T follicular helper cell (primary cell): ENCODE data around the gene CRYZL1.
A peak's percentile ranks its signal among the peaks of the same experiment; 100 is the strongest.
"Not testable (repeated sequence)": the region's sequence is repeated elsewhere in the genome, so short reads cannot be mapped to it uniquely, and the experiment has no call there.

Experiments
- DNase-seq: peaks from one replicate; pipeline ENCODE4 v3.0.0-alpha.2; 2020; ENCODE audit warnings: low read depth
- total RNA-seq, 2 experiments: gene quantifications; one replicate each; lab custom pipeline; 2026; lab: John Stamatoyannopoulos, UW

Gene CRYZL1
- total RNA-seq: 14.2 to 32.5 reads per million in 2 experiments

- peak; percentile 100 for DNase-seq
Measured at GRCh38 chr21:33641352-33642026, at the start of gene CRYZL1. Gene CRYZL1, minus strand, starts transcription at chr21:33641741. Its CDS starts 10,190 bp downstream, at chr21:33631551.

DNA sequence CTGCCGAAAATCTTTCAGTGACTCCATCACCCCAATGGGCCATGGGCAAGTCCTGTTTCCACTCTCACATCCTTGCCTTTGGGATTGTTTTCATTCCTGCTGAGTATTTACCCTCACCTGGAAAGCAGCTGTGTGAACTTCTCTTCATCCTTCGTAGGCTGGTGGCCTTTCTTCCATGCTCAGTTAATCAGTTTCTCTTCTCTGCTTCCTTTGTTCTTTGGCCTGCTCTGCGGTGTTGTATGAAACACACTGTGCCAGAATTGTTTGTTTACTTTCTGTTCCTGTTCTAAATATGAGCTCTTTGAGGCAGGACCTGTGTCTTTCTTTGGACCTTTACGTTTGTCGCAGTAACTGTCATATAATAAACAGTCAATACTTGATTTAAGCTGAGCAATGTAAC lies 49.3 kb upstream of the CRYZL1 start:
- no peak for DNase-seq

DNA sequence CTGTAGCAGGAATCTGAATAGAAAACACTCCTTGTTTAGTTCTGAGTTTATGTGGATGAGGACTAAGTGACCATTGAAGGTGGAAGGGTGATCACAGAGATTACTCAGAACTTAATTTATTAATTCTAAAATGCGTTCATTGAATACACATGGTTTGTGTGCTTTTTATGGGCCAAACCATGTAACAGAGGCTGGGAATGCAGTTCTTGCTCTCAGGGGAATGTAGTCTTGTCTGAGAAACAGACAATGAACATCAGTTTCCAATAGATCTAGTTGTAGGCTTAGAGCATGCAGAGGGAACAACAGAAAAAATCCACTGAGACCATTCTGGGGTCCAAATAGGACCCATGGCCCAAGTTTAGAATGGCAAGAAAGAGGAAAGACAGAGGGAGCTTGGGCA lies 46.8 kb upstream of the CRYZL1 start:
- no peak for DNase-seq

DNA sequence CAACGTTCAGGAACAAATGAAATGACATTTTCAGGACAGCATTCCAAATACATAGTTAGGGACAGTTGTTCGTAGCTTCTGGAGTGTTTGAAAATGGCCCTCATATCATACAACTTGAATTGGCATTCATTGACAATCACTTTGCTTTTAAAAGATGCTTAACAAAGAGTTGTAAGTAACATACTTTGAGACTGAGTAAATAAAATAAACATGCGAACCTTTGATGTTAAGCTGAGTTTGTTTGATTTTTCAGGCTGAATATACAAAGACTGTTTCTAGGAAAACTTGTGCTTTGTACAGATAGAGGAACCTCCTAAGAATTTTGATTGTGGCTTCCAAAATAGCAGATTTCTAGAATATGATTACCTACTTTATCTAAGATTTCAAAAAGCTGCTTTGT lies 46.1 kb upstream of the CRYZL1 start:
- DNase-seq: no peak

- DNase-seq: no peak
Measured at GRCh38 chr21:33686386-33686785, 44.8 kb upstream of the CRYZL1 start.

DNA sequence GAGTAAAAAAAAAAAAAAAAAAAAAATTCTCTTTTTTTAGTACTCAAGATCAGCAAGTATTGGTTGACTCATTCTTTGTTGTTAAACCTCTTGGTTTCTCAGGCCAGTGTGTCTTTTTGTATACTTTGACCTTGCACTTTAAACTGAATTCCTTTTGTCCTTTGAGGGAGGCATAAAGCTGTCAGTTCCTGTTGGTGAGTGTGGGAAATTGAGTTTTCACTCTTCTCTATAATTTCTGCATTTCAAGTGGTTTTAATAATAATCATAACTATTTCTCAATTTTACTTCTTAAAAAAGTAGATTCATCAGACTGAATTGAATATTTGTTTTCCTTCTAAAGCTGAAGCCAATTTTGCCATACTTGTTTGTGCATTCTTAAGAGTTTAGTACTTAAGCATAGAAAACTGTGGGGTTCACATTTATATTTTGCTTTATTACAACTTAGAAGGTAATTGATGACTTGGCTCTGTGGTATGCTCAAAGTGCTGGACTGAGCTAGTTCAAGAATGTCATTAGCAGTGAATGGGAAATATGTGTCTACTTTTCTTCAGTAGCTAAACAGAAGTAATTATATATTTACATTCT lies 44.2 kb upstream of the CRYZL1 start:
- DNase-seq: no peak

GRCh38 chr21:33684923-33685560 lies 43.5 kb upstream of the CRYZL1 start:
- DNase-seq: no peak

GRCh38 chr21:33684068-33684467 lies 42.5 kb upstream of the CRYZL1 start:
- DNase-seq: no peak

GRCh38 chr21:33682992-33683627 lies 41.6 kb upstream of the CRYZL1 start:
- no peak for DNase-seq

DNA sequence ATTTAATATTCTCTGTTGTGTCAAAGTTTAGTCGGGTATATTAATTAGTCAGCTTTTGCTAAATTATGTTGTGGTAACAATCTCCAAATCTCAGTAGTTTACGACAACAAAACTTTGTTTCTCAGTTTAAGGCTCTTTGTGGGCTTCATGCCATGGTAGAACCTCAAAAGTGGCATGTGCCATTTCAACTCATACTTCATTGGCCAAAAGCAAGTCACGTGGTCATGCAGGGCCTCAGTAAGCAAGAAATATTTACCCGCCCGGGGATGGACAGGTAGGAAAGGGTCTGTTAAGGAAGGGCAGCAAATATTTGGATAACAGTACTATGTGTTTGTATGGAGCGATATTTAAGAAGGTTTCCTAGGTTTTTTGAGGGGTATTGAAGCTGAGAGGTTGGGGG lies 39.3 kb upstream of the CRYZL1 start:
- no peak for DNase-seq

GRCh38 chr21:33677450-33677849 lies 35.9 kb upstream of the CRYZL1 start:
- DNase-seq: no peak

GRCh38 chr21:33676666-33677065 lies 35.1 kb upstream of the CRYZL1 start:
- DNase-seq: not testable (repeated sequence)

GRCh38 chr21:33674226-33674625 lies 32.7 kb upstream of the CRYZL1 start:
- no peak for DNase-seq

- DNase-seq: no peak
Measured at GRCh38 chr21:33673473-33673872, 31.9 kb upstream of the CRYZL1 start.

DNA sequence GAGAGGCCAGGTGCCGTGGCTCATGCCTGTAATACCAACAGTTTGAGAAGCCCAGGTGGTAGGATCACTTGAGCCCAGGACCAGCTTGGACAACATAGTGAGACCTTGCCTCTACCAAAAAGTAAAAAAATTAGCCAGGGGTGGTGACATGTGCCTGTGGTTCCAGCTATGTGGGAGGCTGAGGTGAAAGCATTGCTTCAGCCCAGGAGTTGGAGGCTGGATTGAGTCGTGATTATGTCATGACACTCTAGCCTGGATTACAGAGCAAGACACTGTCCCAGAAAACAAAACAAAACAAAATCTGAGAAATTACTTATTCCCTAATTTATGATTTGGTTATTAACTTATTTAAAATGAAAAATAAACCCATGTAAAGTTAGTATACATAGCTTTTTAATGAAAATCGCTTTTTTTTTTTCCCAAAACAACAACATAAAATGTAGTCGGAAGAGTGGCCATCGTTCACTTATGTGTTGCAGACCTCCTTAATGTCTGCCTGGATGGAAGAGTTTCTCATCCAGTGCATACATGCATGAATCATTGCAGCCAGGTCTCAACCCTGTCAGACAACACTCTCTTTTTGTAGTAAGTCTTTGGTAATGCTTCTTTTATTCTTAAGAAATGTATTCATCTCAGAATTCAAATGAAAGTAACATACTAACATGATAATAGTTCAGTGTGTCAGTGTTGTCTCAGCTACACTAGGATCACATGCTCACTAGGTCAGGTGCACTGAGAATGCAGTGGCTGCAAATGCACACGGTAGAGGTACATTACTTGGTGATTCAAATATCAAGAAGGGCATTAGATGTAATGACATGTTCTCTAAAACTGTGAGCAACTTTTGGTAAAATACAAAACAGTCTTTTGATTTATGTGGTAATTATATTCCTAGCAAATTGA lies 28.8 kb upstream of the CRYZL1 start:
- no peak for DNase-seq

GRCh38 chr21:33668620-33669019 lies 27.1 kb upstream of the CRYZL1 start:
- no peak for DNase-seq

DNA sequence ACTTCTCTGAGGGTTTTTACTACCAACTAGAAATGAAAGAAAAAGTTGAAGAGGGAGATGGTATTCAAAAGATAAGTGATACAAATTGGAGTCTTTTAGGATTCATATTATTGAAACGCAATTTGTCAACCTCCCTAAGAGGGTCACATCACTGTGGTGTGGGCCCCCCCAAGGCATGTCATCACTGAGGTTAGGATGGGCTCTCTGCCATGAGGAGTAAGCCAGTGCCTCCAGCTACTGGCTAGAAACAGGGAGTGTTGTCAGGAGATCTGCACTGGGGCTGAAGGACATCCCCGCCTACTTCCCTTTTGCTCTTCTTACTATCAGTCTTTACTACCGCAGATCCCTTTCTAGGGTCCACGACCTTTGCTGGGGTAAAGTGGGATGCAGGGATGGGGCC lies 26.6 kb upstream of the CRYZL1 start:
- DNase-seq: no peak

- DNase-seq: no peak
Measured at GRCh38 chr21:33667636-33668035, 26.1 kb upstream of the CRYZL1 start.

GRCh38 chr21:33666153-33666552 lies 24.6 kb upstream of the CRYZL1 start:
- DNase-seq: no peak

GRCh38 chr21:33664135-33664534 lies 22.6 kb upstream of the CRYZL1 start:
- no peak for DNase-seq

- no peak for DNase-seq
Measured at GRCh38 chr21:33663241-33663640, 21.7 kb upstream of the CRYZL1 start.

- DNase-seq: no peak
Measured at GRCh38 chr21:33662046-33662445, 20.5 kb upstream of the CRYZL1 start.
